Fibroblast of the conjunctiva (primary cell): ENCODE data around the gene TRIM7.

Source experiments
- DNase-seq: peaks from one replicate; pipeline ENCODE4 v3.0.0-alpha.2; 2010; ENCODE audit warnings: low read depth

TRIM7 gene

GRCh38 chr5:181204826-181205760 lies at the start of gene TRIM7:
Gene TRIM7, minus strand, starts transcription at chr5:181205196. Its CDS starts 86 bp downstream, at chr5:181205110.
- no peak for DNase-seq

- DNase-seq = no peak
These were observed 43.3 kb upstream of the TRIM7 start for GRCh38 chr5:181248277-181248676.

GRCh38 chr5:181246276-181247049 lies 41.5 kb upstream of the TRIM7 start:
- peak; percentile 67 for DNase-seq

GRCh38 chr5:181245427-181246275 lies 40.7 kb upstream of the TRIM7 start:
- no peak for DNase-seq

GRCh38 chr5:181243564-181244343 lies 38.8 kb upstream of the TRIM7 start, which contains the start of gene RACK1:
Gene RACK1, minus strand, starts transcription at chr5:181243906. Its CDS starts 106 bp downstream, at chr5:181243800.
- DNase-seq = peak; percentile 75

- no peak for DNase-seq
These were observed 38.1 kb upstream of the TRIM7 start for GRCh38 chr5:181243018-181243563.

GRCh38 chr5:181242031-181242451 lies 37.0 kb upstream of the TRIM7 start:
- no peak for DNase-seq

GRCh38 chr5:181241393-181241975 lies 36.5 kb upstream of the TRIM7 start:
- DNase-seq = peak; percentile 77

- no peak for DNase-seq
These were observed 34.2 kb upstream of the TRIM7 start for GRCh38 chr5:181239062-181239663.

GRCh38 chr5:181237729-181238385 lies 32.9 kb upstream of the TRIM7 start:
- no peak for DNase-seq

- DNase-seq = no peak
These were observed 32.1 kb upstream of the TRIM7 start for GRCh38 chr5:181236954-181237641.

GRCh38 chr5:181236471-181236870 lies 31.5 kb upstream of the TRIM7 start:
- DNase-seq = no peak

GRCh38 chr5:181235689-181236366 lies 30.8 kb upstream of the TRIM7 start:
- no peak for DNase-seq

- DNase-seq = no peak
These were observed 30.3 kb upstream of the TRIM7 start for GRCh38 chr5:181235323-181235688.

GRCh38 chr5:181234455-181235306 lies 29.7 kb upstream of the TRIM7 start:
- no peak for DNase-seq

- DNase-seq = no peak
These were observed 28.9 kb upstream of the TRIM7 start for GRCh38 chr5:181233801-181234454.
